Measurements from ENCODE around the gene CTCFL. TPM values are rescaled to one million over a fixed set of nuclear protein-coding genes. Genes with fewer than 3 reads are reported as not detected.

CTCFL gene
- total and polyA plus RNA-seq, 2 of the 13 experiments (the other 11 are each of a cell fraction or from before 2014, with no cell fraction given): 0.04 TPM; not detected in 1

GRCh38 chr20:57546956-57547649 is 22.2 kb upstream of the CTCFL start (continued):
- TF ChIP-seq CCAR2 (optimal IDR thresholded peaks at IDR 0.05; ENCODE audit: low read depth, low read length): no peak
- no peak for TF ChIP-seq CHD2 (IDR thresholded peaks at IDR 0.05; ENCODE audit: low read depth, low read length)
- no peak for TF ChIP-seq FUBP1 (CRISPR knock-in tag; IDR thresholded peaks at IDR 0.05; ENCODE audit: borderline replicate concordance)
- TF ChIP-seq BRCA1 (CRISPR knock-in tag; IDR thresholded peaks at IDR 0.05): no peak
- TF ChIP-seq GTF3A (CRISPR knock-in tag; conservative IDR thresholded peaks at IDR 0.05): no peak
- TF ChIP-seq FOXA1 (IDR thresholded peaks at IDR 0.05): no peak
- no peak for TF ChIP-seq FOXA1 (CRISPR knock-in tag; IDR thresholded peaks at IDR 0.05)
- no peak for TF ChIP-seq CEBPZ (IDR thresholded peaks at IDR 0.05; ENCODE audit: low read length)
- TF ChIP-seq ZNF784 (CRISPR knock-in tag; IDR thresholded peaks at IDR 0.05; ENCODE audit: borderline replicate concordance): no peak
- TF ChIP-seq ZNF460 (CRISPR knock-in tag; IDR thresholded peaks at IDR 0.05; ENCODE audit: borderline replicate concordance): no peak
- TF ChIP-seq SIN3A (IDR thresholded peaks at IDR 0.05; ENCODE audit: borderline replicate concordance, low read depth, low read length): no peak
- TF ChIP-seq MYC (CRISPR knock-in tag; IDR thresholded peaks at IDR 0.05; ENCODE audit: borderline replicate concordance): peak; percentile 51; the same call in 1 of the 2 replicates
- TF ChIP-seq TBL1XR1 (IDR thresholded peaks at IDR 0.05; ENCODE audit: borderline replicate concordance, low read length, partially characterized antibody): peak; percentile 69
- TF ChIP-seq ZNF512 (CRISPR knock-in tag; IDR thresholded peaks at IDR 0.05): no peak
- no peak for TF ChIP-seq ZNF124 (CRISPR knock-in tag; IDR thresholded peaks at IDR 0.05)
- no peak for TF ChIP-seq KAT7 (CRISPR knock-in tag; IDR thresholded peaks at IDR 0.05; ENCODE audit: borderline replicate concordance)
- TF ChIP-seq ZNF503 (CRISPR knock-in tag; IDR thresholded peaks at IDR 0.05): peak; percentile 54; the same call in 1 of the 2 replicates
- TF ChIP-seq ZSCAN31 (CRISPR knock-in tag; IDR thresholded peaks at IDR 0.05; ENCODE audit: low read depth): no peak
